Activated naive CD4-positive, alpha-beta T cell treated with anti-CD3 and anti-CD28 coated beads for 36 hours (primary cell): ENCODE measurements around the gene SLC40A1. TPM values are rescaled to one million over a fixed set of nuclear protein-coding genes. Genes with fewer than 3 reads are reported as not detected.

Experiments used
- CTCF ChIA-PET: fragments of 350-600 bp; sonication (Branson Sonifier 250); formaldehyde crosslinking; loops from one replicate; lab custom pipeline; 2021; ENCODE audit warnings: antibody characterized with exemption; lab: Charles Lee
- DNase-seq: peaks from one replicate; pipeline ENCODE4 v3.0.0-alpha.2; 2020
- H3K27ac Mint-ChIP-seq: one replicate; pipeline ENCODE4 v1.8.0; 2021; ENCODE audit warnings: mild to moderate bottlenecking, mixed read lengths
- H3K27me3 Mint-ChIP-seq: one replicate; pipeline ENCODE4 v1.8.0; 2021; ENCODE audit warnings: low read depth, mixed read lengths
- H3K36me3 Mint-ChIP-seq: one replicate; pipeline ENCODE4 v1.8.0; 2021; ENCODE audit warnings: low read depth, mixed read lengths
- H3K4me1 Mint-ChIP-seq: one replicate; pipeline ENCODE4 v1.8.0; 2021; ENCODE audit warnings: low read depth, mixed read lengths
- H3K4me3 Mint-ChIP-seq: one replicate; pipeline ENCODE4 v1.8.0; 2021; ENCODE audit warnings: mild to moderate bottlenecking, moderate library complexity, mixed read lengths
- H3K9me3 Mint-ChIP-seq: one replicate; pipeline ENCODE4 v1.8.0; 2021; ENCODE audit warnings: mixed read lengths
- intact Hi-C: fragments of 100-400 bp; cut with micrococcal nuclease; formaldehyde crosslinking; loops from one replicate; pipeline ENCODE4 v1.15.1; 2023
- total RNA-seq, 2 experiments: library from RNA; stranded (reverse); gene quantifications; one replicate each; pipeline ENCODE4 v1.2.3, GENCODE V29; 2021

The SLC40A1 gene
- total RNA-seq, 2 experiments from 2014 or later = 3.8 to 4.1 TPM

GRCh38 chr2:189578272-189578950 is 2.2 kb downstream of the SLC40A1 start:
- CTCF ChIA-PET = no interaction called here
- Mint-ChIP-seq H3K27me3 (peaks cover 5% of the 10 kb centered on the region), H3K9me3 (no peaks in the 10 kb centered on the region), H3K36me3 (no peaks in the 10 kb centered on the region), H3K4me3 (no peak overlapping the region), H3K27ac (no peak overlapping the region), H3K4me1 (peaks cover 57% of the 10 kb centered on the region)
- intact Hi-C loops = loop anchor here (5.0 kb wide), 1 partner anchor 111 kb away; no protein-coding TSS in a partner anchor
- DNase-seq = no peak

GRCh38 chr2:189577121-189577520 is 3.5 kb downstream of the SLC40A1 start:
- no peaks in the 10 kb centered on the region for H3K9me3 Mint-ChIP-seq
- peaks cover 2% of the 10 kb centered on the region for H3K27me3 Mint-ChIP-seq
- CTCF ChIA-PET = interaction anchor here (0.6 kb wide), 1 partner anchor 53 kb away, joined by 4 read pairs; no protein-coding TSS in a partner anchor
- no peak overlapping the region for H3K4me3 Mint-ChIP-seq
- H3K27ac Mint-ChIP-seq = no peak overlapping the region
- peaks cover 55% of the 10 kb centered on the region for H3K4me1 Mint-ChIP-seq
- intact Hi-C loops = loop anchor here (5.0 kb wide), 1 partner anchor 110 kb away; no protein-coding TSS in a partner anchor
- DNase-seq = no peak
- H3K36me3 Mint-ChIP-seq = peaks cover 3% of the 10 kb centered on the region

GRCh38 chr2:189576396-189576795 is 4.2 kb downstream of the SLC40A1 start:
- Mint-ChIP-seq H3K9me3 (no peaks in the 10 kb centered on the region), H3K27me3 (no peaks in the 10 kb centered on the region), H3K27ac (peak overlapping the region; percentile 39), H3K4me1 (peaks cover 51% of the 10 kb centered on the region), H3K36me3 (peaks cover 3% of the 10 kb centered on the region), H3K4me3 (no peak overlapping the region)
- CTCF ChIA-PET = no interaction called here
- intact Hi-C loops = loop anchor here (5.0 kb wide), 1 partner anchor 109 kb away; no protein-coding TSS in a partner anchor
- no peak for DNase-seq

- CTCF ChIA-PET = interaction anchor here (1.4 kb wide), 1 partner anchor 10 kb away, joined by 3 read pairs; no protein-coding TSS in a partner anchor
- H3K4me3 Mint-ChIP-seq = no peak overlapping the region
- intact Hi-C loops = loop anchor here (5.0 kb wide), 1 partner anchor 108 kb away; no protein-coding TSS in a partner anchor
- DNase-seq = no peak
- H3K27ac Mint-ChIP-seq = no peak overlapping the region
- H3K9me3 Mint-ChIP-seq = no peaks in the 10 kb centered on the region
- H3K4me1 Mint-ChIP-seq = peaks cover 46% of the 10 kb centered on the region
- no peaks in the 10 kb centered on the region for H3K27me3 Mint-ChIP-seq
- peaks cover 3% of the 10 kb centered on the region for H3K36me3 Mint-ChIP-seq
These were observed 5.7 kb downstream of the SLC40A1 start for GRCh38 chr2:189574793-189575475.

- peaks cover 45% of the 10 kb centered on the region for H3K4me1 Mint-ChIP-seq
- H3K27me3 Mint-ChIP-seq = no peaks in the 10 kb centered on the region
- no peak overlapping the region for H3K4me3 Mint-ChIP-seq
- no peak for DNase-seq
- no peaks in the 10 kb centered on the region for H3K9me3 Mint-ChIP-seq
- H3K36me3 Mint-ChIP-seq = peaks cover 16% of the 10 kb centered on the region
- no peak overlapping the region for H3K27ac Mint-ChIP-seq
- CTCF ChIA-PET = interaction anchor here (0.6 to 0.7 kb wide), 2 partner anchors 105 to 939 kb away, joined by 3 read pairs; no protein-coding TSS in a partner anchor
- intact Hi-C loops = loop anchor here (1.0 kb wide), 1 partner anchor 10 kb away; the partner anchor contains the start of gene SLC40A1
These were observed 10.0 kb downstream of the SLC40A1 start for GRCh38 chr2:189570570-189571031.

- CTCF ChIA-PET = no interaction called here
- DNase-seq = no peak
- no peaks in the 10 kb centered on the region for H3K27me3 Mint-ChIP-seq
- intact Hi-C loops = no loop called here
- H3K4me1 Mint-ChIP-seq = peaks cover 37% of the 10 kb centered on the region
- H3K4me3 Mint-ChIP-seq = peak overlapping the region; percentile 16
- H3K27ac Mint-ChIP-seq = peak overlapping the region; percentile 78
- H3K36me3 Mint-ChIP-seq = peaks cover 23% of the 10 kb centered on the region
- H3K9me3 Mint-ChIP-seq = no peaks in the 10 kb centered on the region
These were observed 11.2 kb downstream of the SLC40A1 start for GRCh38 chr2:189569295-189569910.

- no peak overlapping the region for H3K27ac Mint-ChIP-seq
- CTCF ChIA-PET = no interaction called here
- no peak for DNase-seq
- H3K27me3 Mint-ChIP-seq = no peaks in the 10 kb centered on the region
- H3K4me1 Mint-ChIP-seq = peaks cover 29% of the 10 kb centered on the region
- H3K9me3 Mint-ChIP-seq = no peaks in the 10 kb centered on the region
- intact Hi-C loops = loop anchor here (2.0 kb wide), 1 partner anchor 75 kb away; no protein-coding TSS in a partner anchor
- peaks cover 28% of the 10 kb centered on the region for H3K36me3 Mint-ChIP-seq
- no peak overlapping the region for H3K4me3 Mint-ChIP-seq
These were observed 14.5 kb downstream of the SLC40A1 start for GRCh38 chr2:189566046-189566445.

- Mint-ChIP-seq H3K27ac (no peak overlapping the region), H3K4me1 (peaks cover 12% of the 10 kb centered on the region), H3K27me3 (no peaks in the 10 kb centered on the region), H3K9me3 (no peaks in the 10 kb centered on the region), H3K4me3 (no peak overlapping the region), H3K36me3 (peaks cover 22% of the 10 kb centered on the region)
- CTCF ChIA-PET = interaction anchor here (0.7 kb wide), 1 partner anchor 99 kb away, joined by 3 read pairs; no protein-coding TSS in a partner anchor
- no peak for DNase-seq
- intact Hi-C loops = no loop called here
These were observed 19.1 kb downstream of the SLC40A1 start for GRCh38 chr2:189561371-189562038.

- Mint-ChIP-seq H3K27me3 (no peaks in the 10 kb centered on the region), H3K9me3 (no peaks in the 10 kb centered on the region), H3K4me3 (no peak overlapping the region), H3K4me1 (peaks cover 8% of the 10 kb centered on the region), H3K36me3 (peaks cover 14% of the 10 kb centered on the region), H3K27ac (no peak overlapping the region)
- intact Hi-C loops = no loop called here
- CTCF ChIA-PET = no interaction called here
- no peak for DNase-seq
These were observed 20.4 kb downstream of the SLC40A1 start for GRCh38 chr2:189560273-189560586.

- Mint-ChIP-seq H3K27ac (no peak overlapping the region), H3K27me3 (no peaks in the 10 kb centered on the region), H3K9me3 (no peaks in the 10 kb centered on the region), H3K4me1 (peaks cover 8% of the 10 kb centered on the region), H3K36me3 (peaks cover 9% of the 10 kb centered on the region), H3K4me3 (no peak overlapping the region)
- CTCF ChIA-PET = no interaction called here
- intact Hi-C loops = no loop called here
- DNase-seq = no peak
These were observed 20.9 kb downstream of the SLC40A1 start for GRCh38 chr2:189559579-189560272.

- peaks cover 8% of the 10 kb centered on the region for H3K4me1 Mint-ChIP-seq
These were observed 21.9 kb downstream of the SLC40A1 start for GRCh38 chr2:189558516-189559272.

More at GRCh38 chr2:189558516-189559272, 21.9 kb downstream of the SLC40A1 start:
- H3K27ac Mint-ChIP-seq = no peak overlapping the region
- H3K27me3 Mint-ChIP-seq = no peaks in the 10 kb centered on the region
- CTCF ChIA-PET = interaction anchor here (0.5 kb wide), 1 partner anchor 10 kb away, joined by 3 read pairs; no protein-coding TSS in a partner anchor
- H3K9me3 Mint-ChIP-seq = no peaks in the 10 kb centered on the region
- H3K36me3 Mint-ChIP-seq = peaks cover 3% of the 10 kb centered on the region
- no peak overlapping the region for H3K4me3 Mint-ChIP-seq
- intact Hi-C loops = no loop called here
- no peak for DNase-seq
